Left forelimb (tissue), 1 donor: ENCODE results near the gene CACNA1B.

Experiments used
- DNase-seq: peaks from one replicate; pipeline ENCODE4 v3.0.0-alpha.2; 2018; ENCODE audit warnings: low spot score

The CACNA1B gene

DNA sequence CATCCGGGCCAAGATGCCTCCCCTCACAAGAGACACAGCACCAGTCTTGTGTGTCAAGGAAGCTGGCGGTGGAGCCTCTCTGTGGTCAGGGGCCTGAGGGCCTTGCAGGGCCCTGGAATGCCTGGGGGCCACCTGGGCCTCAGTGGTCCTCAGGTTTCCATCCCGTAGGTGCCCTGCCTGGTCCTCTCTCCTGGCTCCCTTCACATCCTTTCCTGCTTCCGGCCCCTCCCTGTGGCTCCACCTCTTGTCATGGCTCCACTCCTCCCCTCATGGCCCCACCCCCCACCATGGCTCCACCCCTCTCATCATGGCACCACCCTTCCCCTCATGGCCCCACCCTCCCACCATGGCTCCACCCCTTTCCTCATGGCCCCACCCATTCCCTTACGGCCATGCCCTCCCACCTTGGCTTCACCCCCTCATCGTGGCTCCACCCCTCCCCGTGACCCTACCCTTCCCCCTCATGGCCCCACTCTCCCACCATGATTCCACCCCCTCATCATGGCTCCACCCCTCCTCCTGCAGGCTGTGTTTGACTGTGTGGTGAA, 175.8 kb downstream of the CACNA1B start:
- DNase-seq = peak; percentile 49

DNA sequence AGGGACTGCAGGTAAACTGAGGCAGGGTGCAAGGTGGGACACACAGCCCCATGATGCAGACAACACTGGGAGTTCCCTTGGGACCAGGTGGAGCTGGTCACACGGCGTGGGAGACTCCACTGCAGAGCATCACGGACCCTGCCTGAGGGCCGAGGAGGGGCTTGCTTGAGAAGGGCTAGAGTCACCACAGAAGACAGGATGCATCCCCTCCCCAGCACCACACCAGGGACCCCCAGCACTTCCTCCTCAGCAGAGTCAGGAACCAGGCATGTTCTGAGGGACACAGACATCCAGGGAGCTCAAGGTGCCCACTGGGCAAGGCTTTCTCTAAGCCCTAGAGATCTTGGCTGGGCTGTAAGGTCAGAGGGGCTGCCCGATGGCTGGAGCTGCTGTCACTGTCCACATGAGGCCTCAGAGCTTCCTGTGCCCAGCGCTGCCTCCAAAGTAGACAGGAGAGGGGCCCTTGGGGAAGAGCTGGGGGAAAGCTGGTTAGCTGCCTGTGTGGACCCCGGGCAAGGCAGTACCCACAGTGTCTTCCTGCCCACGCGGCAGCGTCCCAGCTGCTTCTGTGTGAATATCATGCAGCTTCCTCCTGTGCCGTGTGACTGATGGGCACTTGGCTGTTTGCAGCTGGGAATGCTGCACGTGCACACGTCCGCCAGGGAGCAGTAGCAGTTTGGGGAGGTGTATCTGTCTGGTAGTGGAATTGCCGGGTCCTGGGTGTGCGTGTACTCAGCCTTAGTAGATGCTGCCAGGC, 176.6 kb downstream of the CACNA1B start:
- peak; percentile 44 for DNase-seq

DNA sequence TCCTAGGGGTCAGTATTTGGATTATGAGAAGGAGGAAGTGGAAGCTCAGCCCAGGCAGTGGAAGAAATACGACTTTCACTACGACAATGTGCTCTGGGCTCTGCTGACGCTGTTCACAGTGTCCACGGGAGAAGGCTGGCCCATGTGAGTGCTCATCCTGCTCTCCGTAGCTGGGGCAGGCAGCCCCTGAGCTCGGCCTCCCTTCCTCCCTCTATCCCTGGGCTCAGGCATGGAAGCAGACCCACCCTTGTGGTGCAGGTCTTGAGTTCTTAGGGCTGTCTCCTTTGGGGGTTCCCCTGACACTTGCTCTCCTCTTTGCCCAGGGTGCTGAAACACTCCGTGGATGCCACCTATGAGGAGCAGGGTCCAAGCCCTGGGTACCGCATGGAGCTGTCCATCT, 180.1 kb downstream of the CACNA1B start:
- peak; percentile 22 for DNase-seq

DNA sequence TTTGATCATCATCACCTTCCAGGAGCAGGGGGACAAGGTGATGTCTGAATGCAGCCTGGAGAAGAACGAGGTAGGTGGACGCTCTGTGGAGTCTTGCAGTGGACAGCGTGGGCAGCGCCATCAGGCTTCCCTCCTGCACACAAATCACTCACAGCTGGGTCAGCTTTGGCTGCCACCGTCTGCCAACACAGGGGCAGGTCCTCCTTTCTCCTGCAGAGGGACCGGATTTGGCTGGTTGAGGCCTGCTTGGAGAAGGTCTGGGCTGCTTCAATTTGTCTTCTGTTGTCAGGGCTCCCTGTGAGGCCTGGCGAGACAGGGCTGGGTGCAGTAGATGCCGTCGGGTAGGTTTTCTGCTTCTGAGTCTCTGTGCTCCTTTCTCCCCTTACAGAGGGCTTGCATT, 180.6 kb downstream of the CACNA1B start:
- peak; percentile 37 for DNase-seq

DNA sequence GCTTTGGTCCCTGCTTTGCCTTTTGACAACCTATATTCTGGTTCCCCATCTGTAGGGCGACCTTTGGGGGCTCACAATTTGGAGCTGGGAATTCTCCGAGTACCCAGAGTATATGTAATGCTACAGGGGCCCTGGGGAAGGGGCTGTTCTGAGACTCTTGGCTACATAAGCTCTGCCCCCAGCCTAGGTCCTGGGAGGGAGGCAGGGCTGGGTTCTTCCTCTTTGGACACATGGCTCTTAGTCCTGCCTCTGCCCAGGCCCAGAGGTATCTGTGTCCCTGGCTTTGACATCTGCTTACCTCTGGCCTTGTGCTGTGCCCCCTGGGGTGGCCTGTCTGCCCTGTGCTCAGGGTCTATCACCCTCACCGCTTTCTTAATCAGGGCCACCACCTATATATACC, 181.6 kb downstream of the CACNA1B start:
- DNase-seq = peak; percentile 44

DNA sequence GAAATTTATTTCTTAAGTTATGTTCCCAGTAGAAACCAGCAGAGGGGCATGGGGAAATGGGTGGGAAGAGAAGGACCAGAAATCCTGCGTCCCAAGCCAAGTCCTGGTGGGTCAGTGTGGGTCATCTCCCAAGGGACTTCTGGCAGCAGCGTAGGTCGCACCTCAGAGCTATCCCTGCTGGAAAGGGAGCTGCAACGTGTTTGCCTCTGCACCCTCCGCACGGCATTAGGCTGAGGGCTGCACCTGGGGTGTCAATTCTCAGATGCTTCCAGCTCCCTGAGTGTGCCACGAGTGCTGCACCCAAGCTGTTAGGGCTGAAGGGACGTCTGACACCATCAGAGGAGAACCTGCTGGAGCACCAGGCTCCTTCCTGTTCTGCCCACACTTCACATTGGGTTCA, 182.8 kb downstream of the CACNA1B start:
- peak; percentile 36 for DNase-seq

DNA sequence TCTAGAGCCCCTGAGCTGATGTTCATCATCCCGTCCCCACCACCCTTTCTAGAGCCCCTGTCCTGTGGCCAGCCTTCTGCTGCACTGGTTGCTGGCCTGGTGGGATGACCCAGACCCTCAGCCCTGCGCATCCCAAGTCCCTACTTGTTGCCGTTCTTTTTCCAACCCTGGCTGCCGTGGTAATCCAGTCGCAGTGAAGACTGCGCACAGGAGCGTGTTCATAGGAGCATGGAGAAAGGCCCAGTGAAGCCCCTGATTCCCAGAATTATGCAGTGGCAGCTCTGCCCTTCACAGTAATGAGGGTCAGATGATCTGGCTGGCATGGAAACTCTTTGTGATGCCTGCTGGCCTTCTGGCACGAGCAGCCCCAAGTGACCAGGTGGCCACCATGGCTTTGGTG, 183.3 kb downstream of the CACNA1B start:
- DNase-seq = peak; percentile 42

DNA sequence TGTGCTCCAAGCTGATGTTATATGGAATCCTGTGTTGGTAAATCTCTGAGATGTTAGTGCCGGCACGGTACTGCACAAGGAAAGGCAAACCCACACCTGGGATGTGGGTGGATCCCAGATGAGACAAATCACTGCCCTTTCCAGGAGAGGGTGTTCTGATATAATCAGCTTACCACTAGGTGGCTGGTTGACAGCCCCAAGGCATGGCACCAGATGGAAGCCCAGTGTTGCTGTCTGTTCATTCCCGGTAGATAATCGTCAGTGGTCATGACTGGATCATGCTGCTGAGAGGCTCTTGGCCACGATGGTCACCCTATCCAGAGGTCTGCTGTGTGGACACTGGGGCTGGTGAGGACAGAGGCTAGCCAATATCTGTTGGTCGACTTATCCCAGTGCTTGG, 184.0 kb downstream of the CACNA1B start:
- DNase-seq = no peak

DNA sequence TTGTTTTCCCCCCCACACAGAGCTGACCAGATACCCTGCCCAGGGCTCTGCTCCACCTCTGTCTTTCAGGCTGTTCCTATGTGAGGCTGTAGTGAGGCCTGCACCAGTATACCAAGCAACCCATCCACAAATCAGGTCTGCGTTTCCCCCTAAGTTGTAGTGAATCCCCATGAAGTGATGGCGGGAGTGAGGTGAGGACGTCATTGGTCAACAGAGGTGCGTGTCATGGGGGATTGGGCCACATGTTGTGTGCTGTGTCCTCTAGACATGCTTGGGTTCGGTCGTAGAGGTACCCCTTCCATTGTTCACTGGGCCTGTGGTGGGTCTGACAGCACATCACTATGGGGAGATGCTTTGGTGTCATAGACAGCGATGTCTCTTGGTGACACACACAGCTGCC, 184.6 kb downstream of the CACNA1B start:
- DNase-seq = peak; percentile 37

DNA sequence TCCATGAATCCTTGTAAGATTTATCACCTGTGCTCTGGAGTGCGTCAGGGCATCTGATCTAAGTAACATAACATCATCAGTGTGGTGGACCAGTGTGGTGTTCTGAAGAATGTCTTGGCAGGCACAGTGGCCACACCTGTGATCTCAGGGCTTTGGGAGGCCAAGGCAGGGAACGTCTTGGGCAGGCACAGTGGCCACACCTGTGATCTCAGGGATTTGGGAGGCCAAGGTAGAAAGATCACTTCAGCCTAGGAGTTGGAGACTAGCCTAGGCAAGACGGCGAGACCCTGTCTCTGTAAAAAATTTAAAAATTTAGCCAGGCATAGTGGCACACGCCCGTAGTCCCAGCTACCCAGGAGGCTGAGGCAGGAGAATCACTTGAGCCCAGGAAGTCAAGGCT, 185.5 kb downstream of the CACNA1B start:
- DNase-seq = peak; percentile 23

DNA sequence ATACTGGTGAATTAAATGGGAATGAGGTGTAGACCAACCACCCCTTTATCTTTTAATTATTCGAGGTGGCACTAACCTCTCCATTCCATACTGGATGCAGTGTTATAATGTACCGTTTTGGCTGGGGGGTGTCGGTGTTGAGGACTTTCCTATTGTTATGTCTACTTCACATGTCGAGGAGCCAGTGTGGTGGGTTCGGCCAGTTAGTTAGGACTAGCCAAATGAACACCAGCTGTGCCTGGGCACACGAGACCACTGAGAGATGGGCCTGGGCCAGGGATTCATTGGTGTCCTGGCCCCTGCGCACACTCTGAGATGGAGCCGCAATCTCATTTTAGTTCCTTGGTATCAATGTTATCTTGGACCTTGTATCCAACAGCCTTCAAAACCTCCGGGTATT, 186.2 kb downstream of the CACNA1B start:
- DNase-seq = peak; percentile 14

DNA sequence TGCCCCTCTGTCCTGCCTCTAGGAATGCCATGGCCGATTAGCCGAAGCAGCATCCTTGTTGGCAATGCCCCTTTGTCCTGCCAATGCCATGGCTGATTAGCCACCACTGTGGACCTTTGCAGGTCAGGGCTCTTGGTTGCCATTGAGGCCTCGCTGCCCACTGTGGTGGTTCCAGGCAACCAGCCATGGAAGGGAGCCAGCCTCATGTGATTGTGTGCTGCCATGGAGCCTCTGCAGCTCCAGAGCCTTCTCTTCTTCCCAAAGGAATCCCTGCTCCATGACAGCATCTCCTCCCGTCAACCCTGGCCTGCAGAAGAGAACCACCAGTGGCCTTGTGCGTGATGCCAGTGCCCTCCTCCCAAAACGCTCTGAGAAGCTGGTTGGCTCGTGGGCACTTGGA, 187.0 kb downstream of the CACNA1B start:
- no peak for DNase-seq

DNA sequence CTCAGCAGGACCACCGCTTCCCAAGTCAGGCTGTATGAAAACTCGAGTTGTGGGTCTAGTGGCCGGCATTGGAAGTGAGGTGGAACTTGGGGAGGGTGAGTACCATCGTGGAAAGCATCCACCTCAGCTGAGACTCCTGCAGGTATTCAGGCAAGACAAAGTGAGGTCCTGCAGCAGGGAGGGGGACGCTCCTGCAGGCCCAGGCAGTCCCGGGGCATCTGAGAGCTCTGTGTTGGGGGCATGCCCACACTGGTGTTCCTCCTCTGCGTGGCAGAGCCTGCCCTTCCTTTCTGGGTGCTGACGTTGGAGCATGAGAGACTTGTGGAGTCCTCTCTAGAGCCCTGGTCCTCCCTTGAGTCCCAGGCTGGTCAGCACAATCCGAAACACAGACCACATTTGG, 187.7 kb downstream of the CACNA1B start:
- peak; percentile 31 for DNase-seq

DNA sequence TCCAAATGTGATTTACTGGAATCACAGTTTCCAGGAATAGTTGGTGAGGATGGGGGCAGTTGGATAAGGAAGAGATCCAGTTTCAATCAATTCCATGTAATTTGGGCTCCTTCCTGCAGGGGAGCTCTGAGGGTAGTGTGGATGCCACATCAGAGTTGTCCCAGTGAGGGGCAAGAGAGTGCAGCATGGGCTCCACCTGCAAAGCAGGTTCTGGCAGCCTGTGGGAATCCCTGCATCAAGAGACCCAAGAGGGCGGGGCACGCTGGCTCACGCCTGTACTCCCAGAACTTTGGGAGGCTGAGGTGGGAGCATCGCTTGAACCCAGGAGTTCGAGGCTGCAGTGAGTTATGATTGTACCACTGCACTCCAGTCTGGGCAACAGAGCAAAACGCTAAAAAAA, 188.5 kb downstream of the CACNA1B start:
- peak; percentile 58 for DNase-seq

DNA sequence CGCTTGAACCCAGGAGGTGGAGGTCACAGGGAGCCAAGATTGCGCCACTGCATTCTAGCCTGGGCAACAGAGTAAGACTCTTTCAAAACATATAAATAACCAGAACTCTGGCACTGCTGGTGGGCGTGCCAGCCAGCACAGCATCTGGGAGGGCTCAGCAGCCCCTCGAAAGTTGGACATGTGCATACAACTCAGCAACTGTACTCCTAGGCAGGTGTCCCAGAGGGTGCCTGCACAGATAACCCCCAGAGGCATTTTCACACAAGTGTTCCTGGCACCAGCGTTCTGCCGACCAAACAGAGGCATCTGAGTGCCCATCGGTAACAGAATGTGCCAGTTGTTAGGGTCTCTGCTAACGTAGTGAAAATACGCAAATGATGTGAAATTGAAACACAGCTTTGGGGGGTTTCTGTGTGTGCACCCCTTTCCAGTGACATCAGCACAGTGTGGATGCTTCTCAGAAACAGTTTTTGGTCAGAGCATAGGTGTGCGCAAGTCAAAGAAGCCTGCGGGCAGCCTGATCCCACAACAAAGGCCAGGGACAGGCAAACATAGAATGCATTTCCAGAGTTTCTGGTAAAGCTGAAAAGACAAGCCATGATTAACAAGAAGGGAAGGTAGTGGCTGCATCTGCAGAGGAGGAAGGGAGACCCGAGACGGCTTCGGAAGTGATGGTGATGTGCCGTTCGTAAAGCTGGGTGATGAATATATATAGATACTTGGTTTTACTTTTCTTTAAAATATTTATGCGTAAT, 190.2 kb downstream of the CACNA1B start:
- DNase-seq = peak; percentile 40

DNA sequence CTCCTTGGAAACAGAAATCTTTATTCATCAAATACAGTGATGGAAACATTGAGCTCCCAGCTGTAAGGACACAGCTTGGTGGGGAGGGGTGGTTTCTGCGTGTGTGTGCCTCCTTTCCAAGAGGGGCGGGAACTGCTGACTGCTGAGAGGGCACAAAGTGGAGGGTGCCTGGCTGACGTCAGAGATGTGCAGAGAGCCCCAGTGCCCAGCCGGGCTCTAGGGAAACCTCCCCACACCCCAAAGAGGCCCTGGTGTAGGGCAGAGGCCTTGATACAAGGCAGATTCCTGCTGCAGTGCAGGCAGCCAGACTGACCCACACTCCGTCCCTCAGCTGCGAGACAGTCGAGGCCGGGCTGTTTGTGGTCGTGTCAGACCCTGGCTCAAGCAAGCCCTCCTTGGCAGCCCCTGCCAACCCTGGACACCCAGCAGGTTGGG, 191.0 kb downstream of the CACNA1B start:
- DNase-seq = no peak

DNA sequence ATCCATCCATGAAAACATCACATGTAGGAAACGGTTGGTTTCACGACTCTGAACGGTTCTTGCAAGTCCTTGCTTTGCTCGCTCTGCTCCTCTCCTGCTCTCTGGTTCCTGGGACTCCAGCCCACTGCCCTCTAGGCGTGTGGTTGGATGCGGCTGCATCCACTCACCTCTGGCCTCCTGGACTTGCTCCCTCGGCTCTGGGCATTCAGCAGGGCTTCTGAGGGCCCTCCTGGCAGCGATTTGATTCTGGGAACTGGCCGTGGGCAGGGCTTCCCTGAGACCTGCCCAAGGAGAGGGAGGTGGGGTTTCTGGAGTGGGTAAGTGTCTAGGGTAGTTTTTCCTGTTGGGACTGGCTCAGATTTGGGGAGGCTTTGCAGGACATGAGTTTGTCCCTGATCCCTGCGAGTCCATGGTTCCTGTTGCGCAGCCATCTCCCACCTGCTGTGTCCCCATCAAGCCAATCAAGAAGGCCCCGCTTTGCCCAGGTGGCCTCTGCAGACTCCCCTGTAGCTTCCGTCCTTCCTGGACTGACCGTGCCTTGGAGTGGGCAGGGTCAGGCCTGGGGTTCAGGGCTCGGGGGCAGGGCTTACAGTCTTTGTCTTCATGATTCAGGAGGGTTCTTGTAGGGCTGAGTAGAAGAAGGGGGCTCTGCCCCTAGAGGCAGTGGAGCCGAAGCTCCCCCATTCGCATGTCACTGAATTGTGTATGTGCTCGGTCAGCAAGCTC, 192.3 kb downstream of the CACNA1B start:
- DNase-seq = peak; percentile 44

DNA sequence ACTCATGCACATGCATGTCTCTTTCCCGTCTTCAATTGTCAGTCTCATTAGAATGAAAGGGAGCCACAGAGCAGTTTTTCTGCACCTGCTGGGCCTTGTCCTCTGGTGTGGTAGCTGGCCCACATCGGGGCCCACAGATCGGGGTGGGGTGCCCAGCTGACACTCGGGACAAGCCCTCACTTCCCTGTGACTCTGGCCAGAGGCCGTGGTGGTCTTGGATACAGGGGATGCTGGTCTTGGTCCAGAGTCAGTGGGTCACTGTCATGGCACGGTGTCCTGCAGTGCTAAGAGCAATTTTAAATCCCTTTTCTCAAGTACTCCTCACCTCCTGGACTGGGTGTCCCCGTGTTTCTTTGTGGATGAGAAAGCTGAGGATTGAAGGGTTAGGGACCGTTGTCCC, 193.2 kb downstream of the CACNA1B start:
- DNase-seq = peak; percentile 42

DNA sequence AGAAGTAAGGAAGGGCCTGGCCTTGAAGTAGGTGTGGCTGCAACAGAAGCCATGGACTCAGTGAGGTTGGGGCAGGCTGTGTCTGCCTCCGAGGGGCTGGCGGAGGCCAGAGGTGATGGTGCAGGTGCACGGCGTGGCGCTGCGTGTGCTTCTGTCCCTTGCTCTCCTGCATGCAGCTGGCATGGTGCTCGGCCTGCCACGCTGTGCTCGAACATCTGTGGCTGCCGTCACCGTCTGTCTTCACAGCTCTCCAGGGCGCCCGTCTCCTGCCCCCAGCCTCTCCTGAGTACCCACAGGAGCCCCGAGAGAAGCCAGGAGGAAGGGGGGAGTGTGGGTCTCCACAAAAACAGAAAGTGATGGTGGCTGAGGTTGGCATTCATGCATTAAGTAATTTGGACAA, 193.7 kb downstream of the CACNA1B start:
- no peak for DNase-seq

DNA sequence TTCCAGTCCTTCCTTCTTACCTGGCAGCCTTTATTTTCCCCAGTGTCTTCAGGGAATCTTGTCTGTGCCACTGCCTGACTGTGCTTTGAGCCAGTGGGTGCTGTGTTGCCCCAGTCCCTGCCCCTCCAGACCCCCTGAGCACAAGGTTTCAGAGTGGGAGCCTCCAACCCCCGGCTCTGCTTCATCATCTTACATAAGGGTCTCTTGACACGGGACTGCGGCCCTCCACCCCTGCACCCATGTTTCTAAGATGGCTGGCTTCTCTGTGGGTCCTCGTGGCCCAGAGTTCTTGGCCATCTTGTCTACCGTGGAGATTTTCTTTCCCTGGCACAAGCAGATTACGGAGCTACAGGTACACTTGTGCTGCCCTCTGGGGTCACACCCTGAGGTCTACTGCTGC, 194.1 kb downstream of the CACNA1B start:
- no peak for DNase-seq

DNA sequence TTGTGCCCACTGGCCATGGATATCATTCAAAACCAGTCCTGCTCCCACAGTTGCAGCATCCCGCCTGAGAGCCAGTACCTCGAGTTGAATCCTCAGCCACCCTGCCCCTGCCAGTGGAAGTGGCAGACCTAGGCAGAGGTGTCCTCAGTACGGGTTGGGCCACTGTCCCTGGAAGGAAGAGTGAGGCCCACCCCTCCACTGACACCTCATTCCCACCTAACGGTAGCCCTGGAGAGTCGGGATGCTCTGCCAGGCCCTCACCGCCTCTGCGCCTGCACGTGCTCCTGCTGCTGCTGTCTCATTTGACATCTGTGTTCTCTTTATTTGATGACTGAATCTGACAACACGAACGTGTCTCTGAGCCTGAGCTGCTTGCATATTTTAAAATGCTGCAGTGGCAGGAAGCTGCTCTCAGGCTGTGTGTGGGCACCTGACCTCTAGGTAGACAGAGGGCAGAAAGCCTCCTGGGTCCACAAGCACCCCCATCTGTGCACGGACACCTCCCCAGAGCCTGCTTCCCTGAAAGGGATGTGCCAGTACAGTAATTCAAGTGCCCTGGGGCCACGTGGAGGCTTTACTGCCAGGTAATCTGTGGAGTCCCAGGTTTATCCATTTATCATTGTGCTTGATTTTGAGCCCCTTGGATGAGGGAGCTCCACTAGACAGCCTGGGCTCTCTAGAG, 194.7 kb downstream of the CACNA1B start:
- DNase-seq = peak; percentile 53

DNA sequence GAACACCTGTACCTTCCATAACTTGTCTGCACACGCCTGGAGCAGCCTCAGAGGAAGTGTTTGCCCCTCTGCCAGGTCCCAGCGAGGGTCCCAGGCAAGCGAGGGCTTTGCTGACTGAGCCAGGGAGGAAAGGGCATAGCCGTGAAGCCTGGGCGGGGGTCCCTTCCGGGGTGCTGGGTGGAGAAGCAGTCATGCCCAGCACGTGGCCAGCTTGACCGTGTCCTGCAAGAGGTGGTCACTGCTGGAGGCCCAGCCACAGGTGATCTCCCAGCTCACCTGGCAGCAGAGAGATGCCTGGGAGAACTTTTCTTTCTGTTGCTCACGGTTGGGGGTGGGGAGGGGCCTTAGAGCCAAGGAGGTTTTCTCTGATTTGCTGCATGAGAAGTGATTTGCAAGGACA, 195.3 kb downstream of the CACNA1B start:
- DNase-seq = peak; percentile 37
